Measurements from ENCODE around the gene SIRT5.

Gene SIRT5

GRCh38 chr6:13614926-13615791, 40.8 kb downstream of the SIRT5 start, which contains the start of gene NOL7:
Gene NOL7, plus strand, starts transcription at chr6:13615335. Its CDS starts 24 bp downstream, at chr6:13615359.
- H3K9me3 ChIP-seq (ENCODE audit: insufficient read depth, low read length), result no peaks in the 10 kb centered on the region
- peaks cover 36% of the 10 kb centered on the region for H3K79me2 ChIP-seq (ENCODE audit: low read length)
- peak within 1 kb of the TSS; percentile 76 for H2AFZ ChIP-seq (ENCODE audit: low read depth, low read length)
- peaks cover 9% of the 10 kb centered on the region for H4K20me1 ChIP-seq (ENCODE audit: insufficient read depth, low read length)
- H3K36me3 ChIP-seq (replicated peaks; ENCODE audit: low read depth, low read length), result peaks cover 26% of the 10 kb centered on the region
- peaks cover 27% of the 10 kb centered on the region for H3K4me1 ChIP-seq (ENCODE audit: low read length)
- H3K4me3 ChIP-seq (ENCODE audit: low read length), result peak within 1 kb of the TSS; percentile 97
- no peaks in the 10 kb centered on the region for H3K27me3 ChIP-seq (ENCODE audit: low read depth, low read length)
- H3K9ac ChIP-seq (ENCODE audit: low read length), result peak within 1 kb of the TSS; percentile 85
- TF ChIP-seq EZH2phosphoT487 (IDR thresholded peaks at IDR 0.05; ENCODE audit: low read depth) (no peak), CTCF (IDR thresholded peaks at IDR 0.05; ENCODE audit: low read depth, low read length) (peak; percentile 62)
- peak within 1 kb of the TSS; percentile 56 for H3K27ac ChIP-seq (ENCODE audit: low read length)
- peak within 1 kb of the TSS; percentile 82 for H3K4me2 ChIP-seq (ENCODE audit: low read length)

GRCh38 chr6:13615792-13616120, 41.4 kb downstream of the SIRT5 start:
- Histone ChIP-seq H3K9me3 (ENCODE audit: insufficient read depth, low read length) (no peaks in the 10 kb centered on the region), H3K27ac (ENCODE audit: low read length) (peak overlapping the region; percentile 56), H2AFZ (ENCODE audit: low read depth, low read length) (no peak overlapping the region), H3K27me3 (ENCODE audit: low read depth, low read length) (no peaks in the 10 kb centered on the region), H3K4me2 (ENCODE audit: low read length) (peak overlapping the region; percentile 79), H4K20me1 (ENCODE audit: insufficient read depth, low read length) (peaks cover 9% of the 10 kb centered on the region), H3K4me1 (ENCODE audit: low read length) (peaks cover 27% of the 10 kb centered on the region), H3K4me3 (ENCODE audit: low read length) (peak overlapping the region; percentile 97), H3K79me2 (ENCODE audit: low read length) (peaks cover 36% of the 10 kb centered on the region), H3K9ac (ENCODE audit: low read length) (peak overlapping the region; percentile 85), H3K36me3 (replicated peaks; ENCODE audit: low read depth, low read length) (peaks cover 29% of the 10 kb centered on the region)
- no peak for TF ChIP-seq EZH2phosphoT487 (IDR thresholded peaks at IDR 0.05; ENCODE audit: low read depth)
- TF ChIP-seq CTCF (IDR thresholded peaks at IDR 0.05; ENCODE audit: low read depth, low read length), result no peak

GRCh38 chr6:13617066-13617465, 42.7 kb downstream of the SIRT5 start:
- Histone ChIP-seq H3K27ac (ENCODE audit: low read length) (no peak overlapping the region), H2AFZ (ENCODE audit: low read depth, low read length) (no peak overlapping the region), H4K20me1 (ENCODE audit: insufficient read depth, low read length) (peaks cover 9% of the 10 kb centered on the region), H3K27me3 (ENCODE audit: low read depth, low read length) (no peaks in the 10 kb centered on the region), H3K79me2 (ENCODE audit: low read length) (peaks cover 36% of the 10 kb centered on the region), H3K4me3 (ENCODE audit: low read length) (no peak overlapping the region), H3K9me3 (ENCODE audit: insufficient read depth, low read length) (no peaks in the 10 kb centered on the region), H3K36me3 (replicated peaks; ENCODE audit: low read depth, low read length) (peaks cover 41% of the 10 kb centered on the region), H3K4me1 (ENCODE audit: low read length) (peaks cover 20% of the 10 kb centered on the region), H3K9ac (ENCODE audit: low read length) (no peak overlapping the region), H3K4me2 (ENCODE audit: low read length) (no peak overlapping the region)
- TF ChIP-seq EZH2phosphoT487 (IDR thresholded peaks at IDR 0.05; ENCODE audit: low read depth) (no peak), CTCF (IDR thresholded peaks at IDR 0.05; ENCODE audit: low read depth, low read length) (no peak)

- no peak overlapping the region for H3K4me3 ChIP-seq (ENCODE audit: low read length)
- peaks cover 3% of the 10 kb centered on the region; the same call in 1 of the 2 replicates for H3K4me1 ChIP-seq (ENCODE audit: low read length)
- no peaks in the 10 kb centered on the region for H4K20me1 ChIP-seq (ENCODE audit: insufficient read depth, low read length)
- no peak overlapping the region for H3K4me2 ChIP-seq (ENCODE audit: low read length)
- H3K9ac ChIP-seq (ENCODE audit: low read length), result no peak overlapping the region
- peaks cover 41% of the 10 kb centered on the region for H3K36me3 ChIP-seq (replicated peaks; ENCODE audit: low read depth, low read length)
- H2AFZ ChIP-seq (ENCODE audit: low read depth, low read length), result no peak overlapping the region
- no peak overlapping the region for H3K27ac ChIP-seq (ENCODE audit: low read length)
- H3K79me2 ChIP-seq (ENCODE audit: low read length), result no peaks in the 10 kb centered on the region
- TF ChIP-seq CTCF (IDR thresholded peaks at IDR 0.05; ENCODE audit: low read depth, low read length) (peak; percentile 47), EZH2phosphoT487 (IDR thresholded peaks at IDR 0.05; ENCODE audit: low read depth) (no peak)
- H3K9me3 ChIP-seq (ENCODE audit: insufficient read depth, low read length), result no peaks in the 10 kb centered on the region
- no peaks in the 10 kb centered on the region for H3K27me3 ChIP-seq (ENCODE audit: low read depth, low read length)
Observed at GRCh38 chr6:13624871-13625288, 50.5 kb downstream of the SIRT5 start.

All from OCI-LY3 (cell line).